ENCODE results near the gene CTU2.

DNA sequence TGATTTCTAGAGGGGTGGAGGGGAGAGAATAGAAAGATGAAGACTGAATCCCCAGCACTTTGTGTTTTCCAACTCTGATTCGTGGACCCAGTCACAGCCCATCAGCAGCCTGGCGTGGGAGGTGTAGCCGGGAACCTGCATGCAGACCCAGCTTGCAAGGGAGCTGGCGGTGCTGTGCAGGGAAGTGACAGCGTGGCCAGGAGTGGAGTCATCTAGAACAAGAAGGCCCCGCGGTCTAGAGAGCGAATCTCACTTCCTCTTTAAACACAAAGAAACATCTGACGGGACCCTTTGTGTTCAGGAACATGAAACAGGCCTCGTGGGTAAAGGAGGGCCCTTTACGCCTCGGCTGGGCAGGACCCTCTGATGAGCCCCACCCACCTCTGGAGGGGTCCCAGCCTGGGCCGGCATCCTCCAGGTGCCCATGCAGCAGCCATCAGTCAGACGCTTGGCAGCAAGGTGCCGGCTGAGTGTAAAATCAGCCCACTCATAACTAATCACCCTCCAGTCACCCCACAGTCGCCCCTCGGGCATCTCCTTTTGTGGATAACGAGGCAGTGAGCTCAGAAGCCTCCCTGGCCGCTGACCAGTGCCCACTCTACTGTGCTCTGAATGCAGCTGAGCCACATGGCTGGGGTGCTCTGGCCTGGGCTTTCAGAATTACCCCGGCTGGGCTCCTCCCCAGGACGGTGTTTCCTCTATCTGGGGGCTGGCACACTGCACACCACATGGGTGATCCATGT is 24.4 kb upstream of the CTU2 start:
- TF ChIP-seq, protein P1, sequence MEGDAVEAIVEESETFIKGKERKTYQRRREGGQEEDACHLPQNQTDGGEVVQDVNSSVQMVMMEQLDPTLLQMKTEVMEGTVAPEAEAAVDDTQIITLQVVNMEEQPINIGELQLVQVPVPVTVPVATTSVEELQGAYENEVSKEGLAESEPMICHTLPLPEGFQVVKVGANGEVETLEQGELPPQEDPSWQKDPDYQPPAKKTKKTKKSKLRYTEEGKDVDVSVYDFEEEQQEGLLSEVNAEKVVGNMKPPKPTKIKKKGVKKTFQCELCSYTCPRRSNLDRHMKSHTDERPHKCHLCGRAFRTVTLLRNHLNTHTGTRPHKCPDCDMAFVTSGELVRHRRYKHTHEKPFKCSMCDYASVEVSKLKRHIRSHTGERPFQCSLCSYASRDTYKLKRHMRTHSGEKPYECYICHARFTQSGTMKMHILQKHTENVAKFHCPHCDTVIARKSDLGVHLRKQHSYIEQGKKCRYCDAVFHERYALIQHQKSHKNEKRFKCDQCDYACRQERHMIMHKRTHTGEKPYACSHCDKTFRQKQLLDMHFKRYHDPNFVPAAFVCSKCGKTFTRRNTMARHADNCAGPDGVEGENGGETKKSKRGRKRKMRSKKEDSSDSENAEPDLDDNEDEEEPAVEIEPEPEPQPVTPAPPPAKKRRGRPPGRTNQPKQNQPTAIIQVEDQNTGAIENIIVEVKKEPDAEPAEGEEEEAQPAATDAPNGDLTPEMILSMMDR (IDR thresholded peaks at IDR 0.05; ENCODE audit: low read length), result no peak
- no peak for TF ChIP-seq EZH2 (IDR thresholded peaks at IDR 0.05; ENCODE audit: borderline replicate concordance, low read length)
